ENCODE results near the gene CEP162.

CEP162 gene

GRCh38 chr6:84260196-84260595 lies 32.8 kb upstream of the CEP162 start:
- no peak overlapping the region for H3K4me3 ChIP-seq (ENCODE audit: low read length)
- H3K9me3 ChIP-seq (ENCODE audit: control insufficient read depth, insufficient read depth, low read length): no peaks in the 10 kb centered on the region
- H3K4me1 ChIP-seq (ENCODE audit: control insufficient read depth, low read length): no peaks in the 10 kb centered on the region
- no peaks in the 10 kb centered on the region for H3K9me2 ChIP-seq (replicated peaks; ENCODE audit: control insufficient read depth, low read length)
- no peak overlapping the region for H3K27ac ChIP-seq (ENCODE audit: low read depth, low read length)
- no peak overlapping the region for H3K4me2 ChIP-seq (ENCODE audit: low read length)
- no peaks in the 10 kb centered on the region; the same call in 1 of the 2 replicates for H3K27me3 ChIP-seq (ENCODE audit: control insufficient read depth, low read length)
- TF ChIP-seq EZH2phosphoT487 (IDR thresholded peaks at IDR 0.05; ENCODE audit: borderline replicate concordance, low read length) (no peak), CTCF (IDR thresholded peaks at IDR 0.05; ENCODE audit: low read depth, low read length, poor library complexity, severe bottlenecking) (no peak)
- no peaks in the 10 kb centered on the region for H3F3A ChIP-seq (ENCODE audit: control insufficient read depth, insufficient read depth)
- H3K79me2 ChIP-seq (ENCODE audit: control insufficient read depth, low read length): no peaks in the 10 kb centered on the region
- no peaks in the 10 kb centered on the region for H3K36me3 ChIP-seq (ENCODE audit: control insufficient read depth, low read length)
- H4K20me1 ChIP-seq (ENCODE audit: control insufficient read depth, insufficient read depth, low read depth, low read length): no peaks in the 10 kb centered on the region

- H3K79me2 ChIP-seq (ENCODE audit: control insufficient read depth, low read length): no peaks in the 10 kb centered on the region
- H3K36me3 ChIP-seq (ENCODE audit: control insufficient read depth, low read length): no peaks in the 10 kb centered on the region
- H3F3A ChIP-seq (ENCODE audit: control insufficient read depth, insufficient read depth): no peaks in the 10 kb centered on the region
- TF ChIP-seq CTCF (IDR thresholded peaks at IDR 0.05; ENCODE audit: low read depth, low read length, poor library complexity, severe bottlenecking) (no peak), EZH2phosphoT487 (IDR thresholded peaks at IDR 0.05; ENCODE audit: borderline replicate concordance, low read length) (no peak)
- no peak overlapping the region for H3K27ac ChIP-seq (ENCODE audit: low read depth, low read length)
- H4K20me1 ChIP-seq (ENCODE audit: control insufficient read depth, insufficient read depth, low read depth, low read length): no peaks in the 10 kb centered on the region
- H3K4me1 ChIP-seq (ENCODE audit: control insufficient read depth, low read length): no peaks in the 10 kb centered on the region
- H3K4me2 ChIP-seq (ENCODE audit: low read length): no peak overlapping the region
- H3K9me3 ChIP-seq (ENCODE audit: control insufficient read depth, insufficient read depth, low read length): no peaks in the 10 kb centered on the region
- H3K27me3 ChIP-seq (ENCODE audit: control insufficient read depth, low read length): no peaks in the 10 kb centered on the region; the same call in 1 of the 2 replicates
- no peak overlapping the region for H3K4me3 ChIP-seq (ENCODE audit: low read length)
- no peaks in the 10 kb centered on the region for H3K9me2 ChIP-seq (replicated peaks; ENCODE audit: control insufficient read depth, low read length)
Observed at GRCh38 chr6:84258866-84259265, 31.4 kb upstream of the CEP162 start.

- Histone ChIP-seq H3K4me1 (ENCODE audit: control insufficient read depth, low read length) (no peaks in the 10 kb centered on the region), H3K9me3 (ENCODE audit: control insufficient read depth, insufficient read depth, low read length) (no peaks in the 10 kb centered on the region), H3K27me3 (ENCODE audit: control insufficient read depth, low read length) (no peaks in the 10 kb centered on the region; the same call in 1 of the 2 replicates), H3K4me2 (ENCODE audit: low read length) (no peak overlapping the region), H3F3A (ENCODE audit: control insufficient read depth, insufficient read depth) (no peaks in the 10 kb centered on the region), H4K20me1 (ENCODE audit: control insufficient read depth, insufficient read depth, low read depth, low read length) (no peaks in the 10 kb centered on the region), H3K79me2 (ENCODE audit: control insufficient read depth, low read length) (no peaks in the 10 kb centered on the region), H3K36me3 (ENCODE audit: control insufficient read depth, low read length) (no peaks in the 10 kb centered on the region), H3K27ac (ENCODE audit: low read depth, low read length) (no peak overlapping the region), H3K4me3 (ENCODE audit: low read length) (no peak overlapping the region), H3K9me2 (replicated peaks; ENCODE audit: control insufficient read depth, low read length) (no peaks in the 10 kb centered on the region)
- TF ChIP-seq EZH2phosphoT487 (IDR thresholded peaks at IDR 0.05; ENCODE audit: borderline replicate concordance, low read length): no peak
- no peak for TF ChIP-seq CTCF (IDR thresholded peaks at IDR 0.05; ENCODE audit: low read depth, low read length, poor library complexity, severe bottlenecking)
Observed at GRCh38 chr6:84258268-84258667, 30.8 kb upstream of the CEP162 start.
